Vagina (tissue), 2 donors: Measurements from ENCODE around the gene TENM4.

Experiments used
- CTCF ChIP-seq, 3 experiments: fragments of 450-650 bp in 2 of 3; fragments of 200-600 bp in 1 of 3; sonication (generic) in 1 of 3; IDR thresholded peaks; one replicate each; pipeline ENCODE4 v1.5.1; 2017 to 2019; ENCODE audit warnings: antibody characterized with exemption in 3 of 3, mild to moderate bottlenecking in 2 of 3, moderate library complexity in 2 of 3
- POLR2A ChIP-seq, 2 donors: fragments of 450-650 bp; IDR thresholded peaks; one replicate each; pipeline ENCODE4 v1.6.1; 2017; ENCODE audit warnings: antibody characterized with exemption in 2 of 2, mild to moderate bottlenecking in 2 of 2, moderate library complexity in 2 of 2
- POLR2AphosphoS5 ChIP-seq, 2 donors: sonication (generic); formaldehyde crosslinking; IDR thresholded peaks; one replicate each; pipeline ENCODE4 v1.9.0; 2017; ENCODE audit warnings: antibody characterized with exemption in 2 of 2, mild to moderate bottlenecking in 2 of 2, low read depth in 1 of 2; ENCODE audit not compliant: insufficient read depth in 1 of 2

- TF ChIP-seq CTCF (IDR thresholded peaks at IDR 0.05), result no peak
- TF ChIP-seq POLR2AphosphoS5 (IDR thresholded peaks at IDR 0.05; ENCODE audit: insufficient read depth in 1 of 2, low read depth in 1 of 2), result no peak
- TF ChIP-seq POLR2A (IDR thresholded peaks at IDR 0.05), result no peak
Measured at GRCh38 chr11:78763664-78764063, 677.2 kb downstream of the TENM4 start.
